Nucleus accumbens (tissue), 56 donors: Measurements from ENCODE around the gene CELSR3.
A peak's percentile ranks its signal among the peaks of the same experiment; 100 is the strongest.

ENCODE experiments used
- DNase-seq, 56 donors: peaks; one replicate each; lab custom pipeline; 2025; lab: John Stamatoyannopoulos, UW

Gene CELSR3

DNA sequence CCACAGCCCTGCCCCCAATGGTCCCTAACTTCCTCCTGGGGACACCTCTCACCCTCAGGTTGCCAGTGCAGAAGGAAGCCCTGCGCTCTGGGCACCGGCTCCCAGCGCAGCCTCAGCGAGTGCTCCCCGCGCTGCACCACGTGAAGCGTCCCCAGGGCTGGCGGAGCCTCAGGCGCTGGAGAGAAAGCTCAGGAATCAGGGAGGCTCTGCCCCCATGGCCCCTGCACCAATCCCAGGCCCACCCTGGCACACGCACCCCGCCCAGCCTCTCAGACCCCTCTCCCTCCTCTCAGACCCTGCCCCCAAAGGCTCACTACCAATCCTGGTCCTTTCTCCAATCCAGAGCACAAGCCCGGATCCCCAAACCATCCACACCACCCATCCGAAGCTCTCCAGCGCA is 74.5 kb downstream of the CELSR3 start:
- peak in 6 of 56 donors; percentile 7 to 47 (median 16) for DNase-seq

DNA sequence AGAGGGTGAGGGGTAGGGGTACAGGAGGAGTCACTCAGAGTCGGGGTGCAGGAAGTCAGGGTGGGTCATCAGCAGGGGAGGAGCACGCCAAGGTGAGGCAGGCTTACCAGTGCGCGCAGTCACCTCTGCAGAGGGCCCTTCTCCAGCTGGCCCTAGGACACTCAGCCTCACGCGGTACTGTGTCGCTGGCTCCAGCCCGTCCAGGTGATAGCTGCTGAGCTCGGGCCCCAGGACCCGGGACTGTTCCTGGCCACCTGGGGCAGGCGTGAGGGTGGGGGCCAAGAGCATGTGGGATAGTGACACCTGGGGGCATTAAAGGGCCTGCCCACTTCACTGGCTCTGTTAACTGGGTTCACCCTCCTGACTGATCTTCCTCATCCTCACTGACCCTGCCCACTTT is 75.0 kb downstream of the CELSR3 start:
- DNase-seq = no peak
